HepG2 (cell line): ENCODE data around the gene PAPOLA. TPM values are rescaled to one million over a fixed set of nuclear protein-coding genes. Genes with fewer than 3 reads are reported as not detected.
A peak's percentile ranks its signal among the peaks of the same experiment; 100 is the strongest.

Source experiments
- FOSL1 ChIP-seq: sonication (generic); formaldehyde crosslinking; IDR thresholded peaks from 2 replicates; pipeline ENCODE4 v1.9.0; 2021; ENCODE audit warnings: missing genetic modification reagents, borderline replicate concordance
- HOXA9 ChIP-seq: sonication (generic); formaldehyde crosslinking; IDR thresholded peaks from 2 replicates; pipeline ENCODE4 v1.8.1; 2022; ENCODE audit warnings: missing genetic modification reagents, mild to moderate bottlenecking, moderate library complexity, borderline replicate concordance
- KAT7 ChIP-seq: IDR thresholded peaks from 2 replicates; pipeline ENCODE4 v1.6.1; 2018; ENCODE audit warnings: borderline replicate concordance, missing compliant biosample characterization
- KDM5A ChIP-seq: fragments of 200-600 bp; sonication (generic); IDR thresholded peaks from 2 replicates; pipeline ENCODE4 v1.7.0; 2018; ENCODE audit warnings: antibody characterized with exemption, mild to moderate bottlenecking, low read length, borderline replicate concordance
- MAFG ChIP-seq: sonication (generic); formaldehyde crosslinking; IDR thresholded peaks from 2 replicates; pipeline ENCODE4 v1.5.1; 2020; ENCODE audit warnings: mild to moderate bottlenecking, missing genetic modification reagents
- MAFK ChIP-seq, 2 experiments: IDR thresholded peaks in 1 of 2; conservative IDR thresholded peaks in 1 of 2; 2 replicates each; pipeline ENCODE4 v1.6.1; 2011; ENCODE audit warnings: improper control_type of control experiment in 2 of 2, low read length in 2 of 2
- NKX3-1 ChIP-seq: sonication (generic); formaldehyde crosslinking; IDR thresholded peaks from 2 replicates; pipeline ENCODE4 v1.5.0; 2020; ENCODE audit warnings: missing genetic modification reagents
- NRL ChIP-seq: sonication (generic); formaldehyde crosslinking; IDR thresholded peaks from 2 replicates; pipeline ENCODE4 v1.5.0; 2020; ENCODE audit warnings: missing genetic modification reagents, mild to moderate bottlenecking, moderate library complexity, borderline replicate concordance
- POLR2AphosphoS2 ChIP-seq: IDR thresholded peaks from 2 replicates; pipeline ENCODE4 v1.6.1; 2011; ENCODE audit warnings: low read depth, low read length, improper control_type of control experiment
- SRY ChIP-seq: sonication (generic); formaldehyde crosslinking; IDR thresholded peaks from 2 replicates; pipeline ENCODE4 v1.8.0; 2022; ENCODE audit warnings: mild to moderate bottlenecking, missing genetic modification reagents
- TBX3 ChIP-seq: fragments of 450-650 bp; IDR thresholded peaks from 2 replicates; pipeline ENCODE4 v1.6.1; 2017; ENCODE audit warnings: antibody characterized with exemption, mild to moderate bottlenecking, inconsistent platforms, borderline replicate concordance
- THYN1 ChIP-seq: sonication (generic); formaldehyde crosslinking; IDR thresholded peaks from 2 replicates; pipeline ENCODE4 v1.8.1; 2023; ENCODE audit warnings: low read depth, mild to moderate bottlenecking, moderate library complexity, missing genetic modification reagents, borderline replicate concordance
- ZNF563 ChIP-seq: sonication (generic); formaldehyde crosslinking; IDR thresholded peaks from 2 replicates; pipeline ENCODE4 v1.8.0; 2022; ENCODE audit warnings: mild to moderate bottlenecking, moderate library complexity, missing genetic modification reagents
- ZNF570 ChIP-seq: sonication (generic); formaldehyde crosslinking; IDR thresholded peaks from 2 replicates; pipeline ENCODE4 v1.4.0; 2020; ENCODE audit warnings: mild to moderate bottlenecking, missing genetic modification reagents, borderline replicate concordance
- ZNF75D ChIP-seq: sonication (generic); formaldehyde crosslinking; IDR thresholded peaks from 2 replicates; pipeline ENCODE4 v1.8.1; 2023; ENCODE audit warnings: missing genetic modification reagents, mild to moderate bottlenecking, borderline replicate concordance
- polyA plus RNA-seq, 8 experiments: library from polyadenylated mRNA; depleted of rRNA in 3 of 8; stranded (reverse) in 7 of 8; unstranded in 1 of 8; fragments of >200 nt; fragmentation: Illumina TruSeq in 4 of 8; extraction: Trizol in 4 of 8; gene quantifications; 2 replicates each; pipeline versions ENCODE4 v1.2.1 to v1.2.3, GENCODE V29; 2011 to 2016; ENCODE audit warnings: low read depth in 4 of 8, missing spikeins in 1 of 8, mixed read lengths in 1 of 8; ENCODE audit not compliant: insufficient read depth in 1 of 8
- total RNA-seq, 5 experiments: library from RNA; depleted of rRNA; stranded (reverse); fragments of >200 nt; fragmentation: Illumina TruSeq; extraction: Trizol; gene quantifications; 2 replicates each; pipeline ENCODE4 v1.2.3, GENCODE V29; 2016; ENCODE audit warnings: low read depth in 1 of 5
- TF ChIP-seq, protein P1 (sequence below), 2 experiments: sonication (generic) in 1 of 2; formaldehyde crosslinking in 1 of 2; IDR thresholded peaks; 2 replicates each; pipeline versions ENCODE4 v1.5.1 to v1.6.1; 2011 to 2020; ENCODE audit warnings: borderline replicate concordance in 1 of 2, low read depth in 1 of 2, low read length in 1 of 2, mild to moderate bottlenecking in 1 of 2, missing genetic modification reagents in 1 of 2, moderate library complexity in 1 of 2
- TF ChIP-seq, protein P2 (sequence below): sonication (generic); formaldehyde crosslinking; IDR thresholded peaks from 2 replicates; pipeline ENCODE4 v1.8.1; 2023; ENCODE audit warnings: mild to moderate bottlenecking, inconsistent platforms, moderate library complexity, missing genetic modification reagents, borderline replicate concordance
- TF ChIP-seq, protein P3 (sequence below): sonication (generic); formaldehyde crosslinking; IDR thresholded peaks from 2 replicates; pipeline ENCODE4 v1.8.0; 2022; ENCODE audit warnings: mild to moderate bottlenecking, missing genetic modification reagents; ENCODE audit not compliant: insufficient replicate concordance
- TF ChIP-seq, protein P4 (sequence below): IDR thresholded peaks from 2 replicates; pipeline ENCODE4 v1.6.1; 2012; ENCODE audit warnings: low read depth, low read length, improper control_type of control experiment
- TF ChIP-seq, protein P5 (sequence below): sonication (generic); formaldehyde crosslinking; IDR thresholded peaks from 2 replicates; pipeline ENCODE4 v1.4.0; 2020; ENCODE audit warnings: mild to moderate bottlenecking, missing genetic modification reagents

Gene PAPOLA
- total and polyA plus RNA-seq, 2 of the 13 experiments (the other 11 are each of a cell fraction or from before 2014, with no cell fraction given), result 103 to 151 TPM

DNA sequence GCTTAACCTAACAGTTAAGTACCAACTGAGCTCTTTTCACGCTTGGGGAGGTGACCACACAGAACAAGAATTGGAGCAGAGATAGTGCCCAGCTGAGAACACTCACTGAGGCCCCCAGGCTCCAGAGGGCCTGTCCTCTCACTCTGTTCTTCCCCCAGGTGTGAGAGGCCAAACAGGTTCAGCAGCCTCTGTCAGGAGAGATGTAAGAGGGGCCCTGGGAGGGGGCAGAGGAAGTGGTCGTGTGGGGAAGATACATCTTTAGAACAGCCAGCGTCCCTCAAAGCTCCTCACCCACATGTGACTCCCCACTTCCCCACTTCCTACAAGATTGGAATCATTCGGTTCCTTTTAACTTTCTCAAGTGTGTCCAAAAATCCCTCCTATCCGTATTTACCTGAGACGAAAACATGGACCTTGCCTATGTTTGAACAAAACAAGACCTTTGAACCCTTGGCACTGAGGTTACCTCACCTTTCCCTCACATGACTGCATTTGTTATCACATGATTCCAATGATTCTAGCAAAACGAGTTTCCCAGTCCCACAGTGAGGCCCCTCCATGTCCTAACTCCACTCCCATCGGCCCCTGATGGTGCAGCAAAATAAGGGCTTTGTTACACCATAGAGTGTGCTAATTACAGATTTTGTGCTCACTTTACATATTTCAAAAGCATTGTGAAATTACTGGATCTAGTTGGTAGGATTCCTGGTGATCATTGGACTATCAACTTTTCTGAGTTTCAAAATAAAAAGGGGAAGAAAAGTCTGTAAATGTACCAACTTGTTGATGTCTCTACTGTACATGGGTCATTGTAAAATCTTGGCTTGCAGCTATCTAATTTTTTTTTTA, 40.0 kb upstream of the PAPOLA start (continued):
- TF ChIP-seq, protein P1, sequence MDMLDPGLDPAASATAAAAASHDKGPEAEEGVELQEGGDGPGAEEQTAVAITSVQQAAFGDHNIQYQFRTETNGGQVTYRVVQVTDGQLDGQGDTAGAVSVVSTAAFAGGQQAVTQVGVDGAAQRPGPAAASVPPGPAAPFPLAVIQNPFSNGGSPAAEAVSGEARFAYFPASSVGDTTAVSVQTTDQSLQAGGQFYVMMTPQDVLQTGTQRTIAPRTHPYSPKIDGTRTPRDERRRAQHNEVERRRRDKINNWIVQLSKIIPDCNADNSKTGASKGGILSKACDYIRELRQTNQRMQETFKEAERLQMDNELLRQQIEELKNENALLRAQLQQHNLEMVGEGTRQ (IDR thresholded peaks at IDR 0.05; ENCODE audit: low read depth, low read length), result peak; percentile 99
- TF ChIP-seq, protein P1 (CRISPR knock-in tag; IDR thresholded peaks at IDR 0.05; ENCODE audit: borderline replicate concordance), result peak; percentile 99; the same call in 1 of the 2 replicates
- TF ChIP-seq, protein P2, sequence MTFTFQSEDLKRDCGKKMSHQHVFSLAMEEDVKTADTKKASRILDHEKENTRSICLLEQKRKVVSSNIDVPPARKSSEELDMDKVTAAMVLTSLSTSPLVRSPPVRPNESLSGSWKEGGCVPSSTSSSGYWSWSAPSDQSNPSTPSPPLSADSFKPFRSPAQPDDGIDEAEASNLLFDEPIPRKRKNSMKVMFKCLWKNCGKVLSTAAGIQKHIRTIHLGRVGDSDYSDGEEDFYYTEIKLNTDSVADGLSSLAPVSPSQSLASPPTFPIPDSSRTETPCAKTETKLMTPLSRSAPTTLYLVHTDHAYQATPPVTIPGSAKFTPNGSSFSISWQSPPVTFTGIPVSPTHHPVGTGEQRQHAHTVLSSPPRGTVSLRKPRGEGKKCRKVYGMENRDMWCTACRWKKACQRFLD (CRISPR knock-in tag), result 0 out of 2 replicates have a peak, but pooled peaks have one; percentile 56
- TF ChIP-seq ZNF75D (CRISPR knock-in tag) (no peak), NKX3-1 (CRISPR knock-in tag) (no peak), HOXA9 (CRISPR knock-in tag) (no peak), KDM5A (peak; percentile 63; the same call in 1 of the 2 replicates), ZNF570 (no peak), POLR2AphosphoS2 (no peak), MAFG (CRISPR knock-in tag) (no peak), FOSL1 (CRISPR knock-in tag) (no peak), THYN1 (CRISPR knock-in tag) (no peak), MAFK (conservative IDR thresholded peaks at IDR 0.05 in 1 of 2, IDR thresholded peaks at IDR 0.05 in 1 of 2; ENCODE audit: low read length in 2 of 2) (no peak), KAT7 (CRISPR knock-in tag) (no peak; the same call in 1 of the 2 replicates), TBX3 (no peak), SRY (CRISPR knock-in tag) (no peak), ZNF563 (CRISPR knock-in tag) (no peak), NRL (CRISPR knock-in tag) (no peak)
- TF ChIP-seq, protein P3, sequence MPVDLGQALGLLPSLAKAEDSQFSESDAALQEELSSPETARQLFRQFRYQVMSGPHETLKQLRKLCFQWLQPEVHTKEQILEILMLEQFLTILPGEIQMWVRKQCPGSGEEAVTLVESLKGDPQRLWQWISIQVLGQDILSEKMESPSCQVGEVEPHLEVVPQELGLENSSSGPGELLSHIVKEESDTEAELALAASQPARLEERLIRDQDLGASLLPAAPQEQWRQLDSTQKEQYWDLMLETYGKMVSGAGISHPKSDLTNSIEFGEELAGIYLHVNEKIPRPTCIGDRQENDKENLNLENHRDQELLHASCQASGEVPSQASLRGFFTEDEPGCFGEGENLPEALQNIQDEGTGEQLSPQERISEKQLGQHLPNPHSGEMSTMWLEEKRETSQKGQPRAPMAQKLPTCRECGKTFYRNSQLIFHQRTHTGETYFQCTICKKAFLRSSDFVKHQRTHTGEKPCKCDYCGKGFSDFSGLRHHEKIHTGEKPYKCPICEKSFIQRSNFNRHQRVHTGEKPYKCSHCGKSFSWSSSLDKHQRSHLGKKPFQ (CRISPR knock-in tag), result no peak
- TF ChIP-seq, protein P4, sequence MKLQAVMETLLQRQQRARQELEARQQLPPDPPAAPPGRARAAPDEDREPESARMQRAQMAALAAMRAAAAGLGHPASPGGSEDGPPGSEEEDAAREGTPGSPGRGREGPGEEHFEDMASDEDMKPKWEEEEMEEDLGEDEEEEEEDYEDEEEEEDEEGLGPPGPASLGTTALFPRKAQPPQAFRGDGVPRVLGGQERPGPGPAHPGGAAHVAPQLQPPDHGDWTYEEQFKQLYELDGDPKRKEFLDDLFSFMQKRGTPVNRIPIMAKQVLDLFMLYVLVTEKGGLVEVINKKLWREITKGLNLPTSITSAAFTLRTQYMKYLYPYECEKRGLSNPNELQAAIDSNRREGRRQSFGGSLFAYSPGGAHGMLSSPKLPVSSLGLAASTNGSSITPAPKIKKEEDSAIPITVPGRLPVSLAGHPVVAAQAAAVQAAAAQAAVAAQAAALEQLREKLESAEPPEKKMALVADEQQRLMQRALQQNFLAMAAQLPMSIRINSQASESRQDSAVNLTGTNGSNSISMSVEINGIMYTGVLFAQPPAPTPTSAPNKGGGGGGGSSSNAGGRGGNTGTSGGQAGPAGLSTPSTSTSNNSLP, result 0 out of 2 replicates have a peak, but pooled peaks have one; percentile 18
- TF ChIP-seq, protein P5, sequence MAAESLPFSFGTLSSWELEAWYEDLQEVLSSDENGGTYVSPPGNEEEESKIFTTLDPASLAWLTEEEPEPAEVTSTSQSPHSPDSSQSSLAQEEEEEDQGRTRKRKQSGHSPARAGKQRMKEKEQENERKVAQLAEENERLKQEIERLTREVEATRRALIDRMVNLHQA, result no peak
